Pancreas (tissue), 10 donors: ENCODE measurements around the gene PRTFDC1. TPM values are rescaled to one million over a fixed set of nuclear protein-coding genes. Genes with fewer than 3 reads are reported as not detected.

Experiments
- ATAC-seq, 4 donors: fragments of 200-7000 bp; cut with Tn5 transposase; one replicate each; pipeline versions ENCODE4 v1.8.0 to v1.9.1; 2020; ENCODE audit warnings: mild to moderate bottlenecking in 4 of 4, moderate library complexity in 4 of 4
- DNase-seq, 6 donors: peaks; one replicate each; pipeline ENCODE4 v3.0.0-alpha.2; 2020
- FAIRE-seq: peaks from 2 replicates; lab custom pipeline; 2012; peaks lifted over from hg19 to GRCh38; lab: Jason Lieb, UNC
- H3K27ac ChIP-seq, 4 donors: fragments of 200-600 bp; sonication (generic); 1 replicate in 3 of 4; 2 replicates in 1 of 4; pipeline versions ENCODE4 v1.5.0 to v1.8.0; 2020
- H3K27me3 ChIP-seq, 4 donors: fragments of 200-600 bp; one replicate each; pipeline ENCODE4 v1.8.0; 2021
- H3K36me3 ChIP-seq, 3 donors: fragments of 200-600 bp; sonication (generic) in 1 of 3; one replicate each; pipeline versions ENCODE4 v1.5.0 to v1.8.0; 2020 to 2021
- H3K4me1 ChIP-seq, 3 donors: fragments of 200-600 bp; one replicate each; pipeline ENCODE4 v1.8.0; 2021
- H3K4me3 ChIP-seq, 4 donors: fragments of 200-600 bp; sonication (generic) in 2 of 4; one replicate each; pipeline versions ENCODE4 v1.5.0 to v1.8.0; 2020 to 2021
- H3K9me3 ChIP-seq, 4 donors: fragments of 200-600 bp; one replicate each; pipeline ENCODE4 v1.8.0; 2021
- CTCF ChIP-seq, 4 donors: fragments of 200-600 bp; sonication (generic) in 3 of 4; IDR thresholded peaks; one replicate each; pipeline versions ENCODE4 v1.5.0 to v1.8.0; 2021; ENCODE audit warnings: antibody characterized with exemption in 4 of 4
- WGBS, 2 donors: extraction: QIAGEN DNeasy Blood & Tissue Kit; methylation state at CpG; one replicate each; pipeline ENCODE4 v1.1.7; 2013; 5-methylcytosine and 5-hydroxymethylcytosine counted together
- intact Hi-C, 3 donors: fragments of 100-400 bp; cut with DNase I; formaldehyde crosslinking; loops; one replicate each; pipeline versions ENCODE4 v1.11.1 to v1.14.2; 2022
- polyA plus RNA-seq, 2 donors: library from polyadenylated mRNA; stranded (reverse); fragments of 200-250 nt; gene quantifications; one replicate each; pipeline ENCODE4 v1.2.3, GENCODE V29; 2013
- total RNA-seq, 6 donors: library from RNA; stranded (reverse); fragmentation: NEBNext Ultra II Directional in 4 of 6; extraction: Animal tissue kit (Norgen Biotek cat#: 25700) in 4 of 6; gene quantifications; one replicate each; pipeline versions ENCODE4 v1.2.1 to v1.2.4, GENCODE V29; 2021 to 2023
- donor health status: healthy with polysubstance abuse.
- donor health status: DM: no; HTN: no; CAD: no; lungs with moderate emphysema.
- donor health status: DM: no; HTN: no; CAD: no.
- donor health status: control.
- donor health status: control.
- donor health status: Bipolar disorder and iron deficiency.
- donor health status: DM: yes; HTN: yes; CAD: no.
- donor health status: DM: no; HTN: no; CAD: no.
- donor health status: DM: no; HTN: no; CAD: no.
- donor health status: DM: yes; HTN: yes; CAD: no.

Gene PRTFDC1
- total and polyA plus RNA-seq, 8 donors: 1.7 to 6.1 (median 2.8) TPM

GRCh38 chr10:24872049-24872789 lies 80.2 kb downstream of the PRTFDC1 start:
- Histone ChIP-seq H3K4me3 (no peak overlapping the region), H3K27me3 (no peaks in the 10 kb centered on the region), H3K36me3 (no peaks in the 10 kb centered on the region), H3K4me1 (no peaks in the 10 kb centered on the region), H3K9me3 (no peaks in the 10 kb centered on the region), H3K27ac (no peak overlapping the region)
- ATAC-seq (peak in 2 of 4 donors; percentile 46 to 55), DNase-seq (no peak), FAIRE-seq (no peak)
- TF ChIP-seq CTCF (IDR thresholded peaks at IDR 0.05): no peak
- intact Hi-C loops: no loop called here
- 73 to 78% methylated on average over 6 of the region's 6 CpGs for WGBS, 2 donors

- 69 to 75% methylated on average over 13 of the region's 13 CpGs for WGBS, 2 donors
- no peak overlapping the region for H3K4me3 ChIP-seq
- H3K4me1 ChIP-seq: no peaks in the 10 kb centered on the region
- intact Hi-C loops: no loop called here
- H3K27me3 ChIP-seq: no peaks in the 10 kb centered on the region
- no peaks in the 10 kb centered on the region for H3K9me3 ChIP-seq
- ATAC-seq (no peak), FAIRE-seq (no peak), DNase-seq (no peak)
- no peaks in the 10 kb centered on the region for H3K36me3 ChIP-seq
- TF ChIP-seq CTCF (IDR thresholded peaks at IDR 0.05): no peak
- H3K27ac ChIP-seq: no peak overlapping the region
Measured at GRCh38 chr10:24871011-24871935, 81.1 kb downstream of the PRTFDC1 start.

- intact Hi-C loops: no loop called here
- ATAC-seq: no peak
- no peak for DNase-seq
- Histone ChIP-seq H3K9me3 (no peaks in the 10 kb centered on the region), H3K4me1 (no peaks in the 10 kb centered on the region), H3K4me3 (no peak overlapping the region), H3K36me3 (no peaks in the 10 kb centered on the region), H3K27me3 (no peaks in the 10 kb centered on the region), H3K27ac (no peak overlapping the region)
- WGBS, 2 donors: 73 to 79% methylated on average over 2 of the region's 2 CpGs
- no peak for FAIRE-seq
- TF ChIP-seq CTCF (IDR thresholded peaks at IDR 0.05): no peak
Measured at GRCh38 chr10:24869354-24870015, 82.9 kb downstream of the PRTFDC1 start.

- H3K27me3 ChIP-seq: no peaks in the 10 kb centered on the region
- TF ChIP-seq CTCF (IDR thresholded peaks at IDR 0.05): no peak
- no peaks in the 10 kb centered on the region for H3K4me1 ChIP-seq
- no peak overlapping the region for H3K4me3 ChIP-seq
- H3K9me3 ChIP-seq: no peaks in the 10 kb centered on the region
- no peak overlapping the region for H3K27ac ChIP-seq
- 71 to 75% methylated on average over 7 of the region's 7 CpGs for WGBS, 2 donors
- no peaks in the 10 kb centered on the region for H3K36me3 ChIP-seq
- ATAC-seq: peak in 3 of 4 donors; percentile 48 to 88 (median 73)
- DNase-seq: peak in 1 of 6 donors; percentile 28
- intact Hi-C loops: no loop called here
- FAIRE-seq: no peak
Measured at GRCh38 chr10:24866604-24867583, 85.5 kb downstream of the PRTFDC1 start.
